B cell (primary cell): Measurements from ENCODE around the gene MRS2. TPM values are rescaled to one million over a fixed set of nuclear protein-coding genes. Genes with fewer than 3 reads are reported as not detected.

Source experiments
- ATAC-seq: fragments of 200-7000 bp; cut with Tn5 transposase; one replicate; pipeline ENCODE4 v1.10.0; 2021; ENCODE audit warnings: low read depth, mild to moderate bottlenecking, moderate number of reproducible peaks, moderate library complexity
- CTCF ChIA-PET: fragments of 350-600 bp; sonication (Branson Sonifier 250); formaldehyde crosslinking; loops from one replicate; lab custom pipeline; 2021; ENCODE audit warnings: antibody characterized with exemption, inconsistent platforms; lab: Charles Lee
- POLR2A ChIA-PET: fragments of 350-600 bp; sonication (Branson Sonifier 250); formaldehyde crosslinking; loops from one replicate; lab custom pipeline; 2021; ENCODE audit warnings: antibody characterized with exemption; lab: Charles Lee
- DNase-seq: peaks from one replicate; pipeline ENCODE4 v3.0.0; 2013
- H2AFZ ChIP-seq: 2 replicates; pipeline ENCODE4 v1.6.1; 2012; ENCODE audit warnings: mild to moderate bottlenecking, low read depth, low read length; ENCODE audit not compliant: insufficient read depth, poor library complexity, severe bottlenecking
- H3K27ac ChIP-seq, 2 donors: 1 replicate in 1 of 2; 2 replicates in 1 of 2; pipeline ENCODE4 v1.5.1; 2012 to 2013; ENCODE audit warnings: low read length in 2 of 2, mild to moderate bottlenecking in 2 of 2, moderate library complexity in 1 of 2
- H3K27me3 ChIP-seq, 4 experiments: fragments of 200-600 bp in 1 of 4; sonication (generic) in 1 of 4; replicated peaks in 1 of 4; 1 replicate in 2 of 4; 2 replicates in 2 of 4; pipeline versions ENCODE4 v1.6.1 to v1.7.0; 2013 to 2016; ENCODE audit warnings: low read length in 3 of 4, mild to moderate bottlenecking in 2 of 4, mixed read lengths in 1 of 4, moderate library complexity in 1 of 4; ENCODE audit not compliant: insufficient read depth in 4 of 4, control insufficient read depth in 3 of 4; ENCODE audit errors: control extremely low read depth in 1 of 4
- H3K36me3 ChIP-seq, 2 experiments: replicated peaks in 1 of 2; 1 replicate in 1 of 2; 2 replicates in 1 of 2; pipeline versions ENCODE4 v1.6.1 to v1.7.1; 2013; ENCODE audit warnings: low read length in 1 of 2; ENCODE audit not compliant: insufficient read depth in 2 of 2, control insufficient read depth in 1 of 2; ENCODE audit errors: control extremely low read depth in 1 of 2, extremely low read depth in 1 of 2
- H3K4me1 ChIP-seq, 2 donors: fragments of 200-600 bp in 1 of 2; sonication (generic) in 1 of 2; 1 replicate in 1 of 2; 2 replicates in 1 of 2; pipeline versions ENCODE4 v1.5.1 to v1.6.1; 2013 to 2017; ENCODE audit warnings: low read length in 2 of 2; ENCODE audit not compliant: control insufficient read depth in 2 of 2, insufficient read depth in 2 of 2
- H3K4me2 ChIP-seq: replicated peaks from 2 replicates; pipeline ENCODE3; 2012; ENCODE audit warnings: mild to moderate bottlenecking, low read depth, low read length; ENCODE audit not compliant: poor library complexity, severe bottlenecking
- H3K4me3 ChIP-seq, 5 experiments: fragments of 200-600 bp in 1 of 5; sonication (generic) in 1 of 5; 1 replicate in 3 of 5; 2 replicates in 2 of 5; pipeline versions ENCODE4 v1.5.1 to v1.7.0; 2011 to 2016; ENCODE audit warnings: low read length in 4 of 5, mild to moderate bottlenecking in 4 of 5, low read depth in 2 of 5, control low read depth in 1 of 5, moderate library complexity in 1 of 5; ENCODE audit not compliant: insufficient read depth in 1 of 5; ENCODE audit errors: control extremely low read depth in 1 of 5, extremely low read depth in 1 of 5
- H3K79me2 ChIP-seq: fragments of 200-600 bp; sonication (generic); one replicate; pipeline ENCODE4 v1.6.0; 2016; ENCODE audit warnings: low read length; ENCODE audit not compliant: control insufficient read depth, insufficient read depth
- H3K9ac ChIP-seq: fragments of 200-600 bp; sonication (generic); 2 replicates; pipeline ENCODE4 v1.6.1; 2017; ENCODE audit warnings: mild to moderate bottlenecking, low read length, moderate library complexity
- H3K9me3 ChIP-seq, 3 donors: one replicate each; pipeline versions ENCODE4 v1.6.1 to v1.7.1; 2013; ENCODE audit warnings: low read length in 2 of 3; ENCODE audit not compliant: control insufficient read depth in 2 of 3, insufficient read depth in 1 of 3; ENCODE audit errors: control extremely low read depth in 1 of 3
- H4K20me1 ChIP-seq: 2 replicates; pipeline ENCODE4 v1.6.0; 2012; ENCODE audit warnings: mild to moderate bottlenecking, low read length; ENCODE audit not compliant: insufficient read depth, control insufficient read depth, poor library complexity, severe bottlenecking
- H3K27ac Mint-ChIP-seq: one replicate; pipeline ENCODE4 v1.8.0; 2021; ENCODE audit warnings: mixed read lengths
- H3K27me3 Mint-ChIP-seq: one replicate; pipeline ENCODE4 v1.8.0; 2021; ENCODE audit warnings: mixed read lengths
- H3K4me1 Mint-ChIP-seq: one replicate; pipeline ENCODE4 v1.8.0; 2021; ENCODE audit warnings: mixed read lengths
- H3K4me3 Mint-ChIP-seq: one replicate; pipeline ENCODE4 v1.8.0; 2021; ENCODE audit warnings: mixed read lengths
- H3K9me3 Mint-ChIP-seq: one replicate; pipeline ENCODE4 v1.8.0; 2022; ENCODE audit warnings: mixed read lengths; ENCODE audit not compliant: insufficient read depth
- EZH2 ChIP-seq: IDR thresholded peaks from 2 replicates; pipeline ENCODE4 v1.6.1; 2012; ENCODE audit warnings: borderline replicate concordance, low read depth, mild to moderate bottlenecking, moderate library complexity, low read length; ENCODE audit not compliant: insufficient read depth, poor library complexity, severe bottlenecking
- WGBS: methylation state at CpG from one replicate; pipeline ENCODE4 v1.1.5; 2013; ENCODE audit warnings: missing lambda C conversion rate; ENCODE audit not compliant: insufficient coverage; 5-methylcytosine and 5-hydroxymethylcytosine counted together
- intact Hi-C: fragments of 100-400 bp; cut with micrococcal nuclease; formaldehyde crosslinking; loops from one replicate; pipeline ENCODE4 v1.10.0; 2022
- polyA plus RNA-seq: library from polyadenylated mRNA; depleted of rRNA; stranded (reverse); fragments of >200 nt; gene quantifications from 2 replicates; pipeline ENCODE4 v1.2.3, GENCODE V29; 2012
- total RNA-seq, 2 donors: library from RNA; stranded (reverse); fragments of 120-200 nt in 1 of 2; gene quantifications; 1 replicate in 1 of 2; 2 replicates in 1 of 2; pipeline versions ENCODE4 v1.2.3 to v1.2.4, GENCODE V29; 2013 to 2022
- TF ChIP-seq, protein P1 (sequence below): fragments of 200-600 bp; IDR thresholded peaks from one replicate; pipeline ENCODE4 v1.8.0; 2022; ENCODE audit warnings: antibody characterized with exemption, mild to moderate bottlenecking

The MRS2 gene
- total and polyA plus RNA-seq, 2 donors (not counting 1 experiment from before 2014, with no cell fraction given) = 16.0 to 25.5 TPM

DNA sequence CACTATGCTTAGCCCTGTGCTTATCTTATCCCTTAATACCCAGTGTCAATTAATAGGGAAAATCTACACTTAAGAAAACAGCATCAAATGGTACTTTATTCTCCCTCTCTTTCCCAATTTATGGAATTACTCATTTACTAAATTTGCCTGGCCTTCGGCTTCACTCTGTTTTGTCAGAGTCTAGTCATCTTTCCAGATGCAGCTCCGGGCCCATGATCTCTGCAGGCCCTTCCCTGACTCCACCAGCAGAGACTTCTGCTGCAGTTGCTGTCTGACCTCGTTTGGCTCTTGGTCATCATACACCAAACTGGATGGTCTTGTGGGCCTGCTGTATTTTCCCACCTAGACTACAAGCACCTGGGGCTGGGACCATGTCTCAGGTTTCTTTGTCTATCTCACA lies 27.4 kb downstream of the MRS2 start:
- ChIA-PET CTCF (interaction anchor here (0.8 to 2.5 kb wide), 20 partner anchors 10 to 640 kb away, joined by 3 to 17 read pairs (median 5); partner anchors contain the start of genes ACOT13, ALDH5A1 and TDP2), POLR2A (no interaction called here)
- no peak overlapping the region for H3K9ac ChIP-seq
- H3K4me3 Mint-ChIP-seq = no peak overlapping the region
- no peak for TF ChIP-seq EZH2
- TF ChIP-seq, protein P1, sequence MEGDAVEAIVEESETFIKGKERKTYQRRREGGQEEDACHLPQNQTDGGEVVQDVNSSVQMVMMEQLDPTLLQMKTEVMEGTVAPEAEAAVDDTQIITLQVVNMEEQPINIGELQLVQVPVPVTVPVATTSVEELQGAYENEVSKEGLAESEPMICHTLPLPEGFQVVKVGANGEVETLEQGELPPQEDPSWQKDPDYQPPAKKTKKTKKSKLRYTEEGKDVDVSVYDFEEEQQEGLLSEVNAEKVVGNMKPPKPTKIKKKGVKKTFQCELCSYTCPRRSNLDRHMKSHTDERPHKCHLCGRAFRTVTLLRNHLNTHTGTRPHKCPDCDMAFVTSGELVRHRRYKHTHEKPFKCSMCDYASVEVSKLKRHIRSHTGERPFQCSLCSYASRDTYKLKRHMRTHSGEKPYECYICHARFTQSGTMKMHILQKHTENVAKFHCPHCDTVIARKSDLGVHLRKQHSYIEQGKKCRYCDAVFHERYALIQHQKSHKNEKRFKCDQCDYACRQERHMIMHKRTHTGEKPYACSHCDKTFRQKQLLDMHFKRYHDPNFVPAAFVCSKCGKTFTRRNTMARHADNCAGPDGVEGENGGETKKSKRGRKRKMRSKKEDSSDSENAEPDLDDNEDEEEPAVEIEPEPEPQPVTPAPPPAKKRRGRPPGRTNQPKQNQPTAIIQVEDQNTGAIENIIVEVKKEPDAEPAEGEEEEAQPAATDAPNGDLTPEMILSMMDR = no peak
- H3K27me3 ChIP-seq = no peaks in the 10 kb centered on the region
- H3K79me2 ChIP-seq = no peaks in the 10 kb centered on the region
- peaks cover 3 to 19% of the 10 kb centered on the region in 2 experiments for H3K36me3 ChIP-seq
- H3K4me1 ChIP-seq = no peaks in the 10 kb centered on the region
- H3K4me2 ChIP-seq = no peak overlapping the region
- H3K4me1 Mint-ChIP-seq = no peaks in the 10 kb centered on the region
- no peak for ATAC-seq
- H4K20me1 ChIP-seq = no peaks in the 10 kb centered on the region
- H3K4me3 ChIP-seq = no peak overlapping the region
- no peak for DNase-seq
- no peaks in the 10 kb centered on the region for H3K9me3 Mint-ChIP-seq
- WGBS = 91% methylated on average over 3 of the region's 3 CpGs
- H3K27ac ChIP-seq = no peak overlapping the region
- no peaks in the 10 kb centered on the region for H3K9me3 ChIP-seq
- no peak overlapping the region for H2AFZ ChIP-seq
- intact Hi-C loops = loop anchor here (2.0 to 5.0 kb wide), 2 partner anchors 92 to 153 kb away; no protein-coding TSS in a partner anchor
- no peaks in the 10 kb centered on the region for H3K27me3 Mint-ChIP-seq
- no peak overlapping the region for H3K27ac Mint-ChIP-seq

DNA sequence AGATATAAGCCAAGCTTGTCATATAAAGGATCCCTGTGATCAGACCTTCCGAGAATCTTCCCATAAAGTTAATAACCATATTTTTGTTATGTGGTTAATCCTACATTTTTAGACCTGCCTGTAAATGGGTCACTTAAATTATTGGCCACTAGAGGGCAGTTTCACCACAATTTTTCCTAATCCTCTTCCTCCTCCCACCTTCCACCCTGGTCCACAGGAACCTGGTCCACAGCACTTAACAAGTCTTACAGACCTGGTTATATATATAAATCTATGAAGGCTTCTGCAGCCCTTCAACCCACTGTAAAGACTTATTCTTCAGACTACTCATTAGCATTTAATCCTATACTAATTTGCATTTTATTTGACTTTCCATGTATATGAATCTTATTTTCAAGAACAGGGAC lies 28.3 kb downstream of the MRS2 start:
- no peaks in the 10 kb centered on the region for H4K20me1 ChIP-seq
- TF ChIP-seq, protein P1 = peak; percentile 90
- TF ChIP-seq EZH2 = no peak
- H3K27ac ChIP-seq = no peak overlapping the region
- no peaks in the 10 kb centered on the region for H3K79me2 ChIP-seq
- Mint-ChIP-seq H3K4me3 (no peak overlapping the region), H3K27me3 (no peaks in the 10 kb centered on the region), H3K27ac (no peak overlapping the region), H3K4me1 (no peaks in the 10 kb centered on the region), H3K9me3 (no peaks in the 10 kb centered on the region)
- H3K27me3 ChIP-seq = no peaks in the 10 kb centered on the region
- no peaks in the 10 kb centered on the region for H3K4me1 ChIP-seq
- H3K4me2 ChIP-seq = no peak overlapping the region
- ChIA-PET POLR2A (no interaction called here), CTCF (interaction anchor here (0.8 to 2.5 kb wide), 18 partner anchors 9 to 639 kb away, joined by 3 to 17 read pairs (median 5); partner anchors contain the start of genes ACOT13, ALDH5A1 and TDP2)
- no peak overlapping the region for H3K4me3 ChIP-seq
- intact Hi-C loops = loop anchor here (2.0 to 5.0 kb wide), 2 partner anchors 91 to 152 kb away; no protein-coding TSS in a partner anchor
- peaks cover 3 to 14% of the 10 kb centered on the region in 2 experiments for H3K36me3 ChIP-seq
- peak; percentile 58 for ATAC-seq
- no peak overlapping the region for H2AFZ ChIP-seq
- no peaks in the 10 kb centered on the region for H3K9me3 ChIP-seq
- no CpG with 5 or more reads among the region's 1 CpG for WGBS
- peak; percentile 65 for DNase-seq
- H3K9ac ChIP-seq = no peak overlapping the region
